ENCODE data around the gene ABCD4. TPM values are rescaled to one million over a fixed set of nuclear protein-coding genes. Genes with fewer than 3 reads are reported as not detected.

The ABCD4 gene
- total RNA-seq, 2 donors from 2014 or later, result 46.2 to 46.6 TPM

GRCh38 chr14:74299061-74299545, 3.6 kb downstream of the ABCD4 start:
- no peaks in the 10 kb centered on the region for H3K27me3 ChIP-seq
- H3K27ac ChIP-seq, result peak overlapping the region; percentile 2
- H3K4me3 ChIP-seq, result no peak overlapping the region
- peak; percentile 29 for DNase-seq
- H3K9me3 ChIP-seq, result no peaks in the 10 kb centered on the region
- intact Hi-C loops (cut with DNase I), result no loop called here
- no peaks in the 10 kb centered on the region for H3K4me1 ChIP-seq
- no peaks in the 10 kb centered on the region for H3K36me3 ChIP-seq
- no peak for TF ChIP-seq CTCF (IDR thresholded peaks at IDR 0.05)
- H3K9ac ChIP-seq (ENCODE audit: low read depth in 2 of 2, low read length in 2 of 2), result no peak overlapping the region

DNA sequence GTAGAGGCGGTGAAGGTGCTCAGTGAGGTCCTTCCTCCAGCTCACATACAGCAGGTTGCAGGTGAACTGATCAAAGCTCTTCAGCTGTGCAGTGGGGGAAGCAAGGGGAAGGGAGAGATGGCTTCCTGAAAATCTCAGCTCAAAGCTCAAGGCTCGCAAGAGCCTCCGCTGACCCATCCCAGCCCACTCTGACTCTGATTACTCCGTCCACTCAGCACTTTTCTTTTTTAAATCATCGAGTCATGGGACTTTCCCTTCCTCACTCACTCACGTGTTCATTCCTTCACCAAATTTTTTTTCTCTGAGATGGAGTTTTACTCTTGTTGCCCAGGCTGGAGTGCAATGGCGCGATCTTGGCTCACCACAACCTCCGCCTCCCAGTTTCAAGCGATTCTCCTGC, 4.7 kb downstream of the ABCD4 start:
- Histone ChIP-seq H3K9ac (ENCODE audit: low read depth in 2 of 2, low read length in 2 of 2) (no peak overlapping the region), H3K27ac (no peak overlapping the region), H3K4me3 (no peak overlapping the region), H3K27me3 (no peaks in the 10 kb centered on the region), H3K36me3 (no peaks in the 10 kb centered on the region), H3K9me3 (no peaks in the 10 kb centered on the region), H3K4me1 (no peaks in the 10 kb centered on the region)
- TF ChIP-seq CTCF (IDR thresholded peaks at IDR 0.05), result no peak
- intact Hi-C loops (cut with DNase I), result no loop called here
- DNase-seq, result no peak

- no peak overlapping the region for H3K27ac ChIP-seq
- no peak for DNase-seq
Measured at GRCh38 chr14:74296037-74296467, 6.7 kb downstream of the ABCD4 start.

GRCh38 chr14:74293606-74294005, 9.1 kb downstream of the ABCD4 start:
- intact Hi-C loops (cut with DNase I), result no loop called here
- Histone ChIP-seq H3K4me3 (no peak overlapping the region), H3K9ac (ENCODE audit: low read depth in 2 of 2, low read length in 2 of 2) (no peak overlapping the region), H3K36me3 (no peaks in the 10 kb centered on the region), H3K9me3 (no peaks in the 10 kb centered on the region), H3K27me3 (no peaks in the 10 kb centered on the region), H3K4me1 (no peaks in the 10 kb centered on the region), H3K27ac (no peak overlapping the region)
- TF ChIP-seq CTCF (IDR thresholded peaks at IDR 0.05), result no peak
- no peak for DNase-seq

More at GRCh38 chr14:74296037-74296467, 6.7 kb downstream of the ABCD4 start:
- no peak for TF ChIP-seq CTCF (IDR thresholded peaks at IDR 0.05)
- intact Hi-C loops (cut with DNase I), result no loop called here
- Histone ChIP-seq H3K9me3 (no peaks in the 10 kb centered on the region), H3K27me3 (no peaks in the 10 kb centered on the region), H3K36me3 (no peaks in the 10 kb centered on the region), H3K4me1 (no peaks in the 10 kb centered on the region), H3K9ac (ENCODE audit: low read depth in 2 of 2, low read length in 2 of 2) (no peak overlapping the region), H3K4me3 (no peak overlapping the region)

DNA sequence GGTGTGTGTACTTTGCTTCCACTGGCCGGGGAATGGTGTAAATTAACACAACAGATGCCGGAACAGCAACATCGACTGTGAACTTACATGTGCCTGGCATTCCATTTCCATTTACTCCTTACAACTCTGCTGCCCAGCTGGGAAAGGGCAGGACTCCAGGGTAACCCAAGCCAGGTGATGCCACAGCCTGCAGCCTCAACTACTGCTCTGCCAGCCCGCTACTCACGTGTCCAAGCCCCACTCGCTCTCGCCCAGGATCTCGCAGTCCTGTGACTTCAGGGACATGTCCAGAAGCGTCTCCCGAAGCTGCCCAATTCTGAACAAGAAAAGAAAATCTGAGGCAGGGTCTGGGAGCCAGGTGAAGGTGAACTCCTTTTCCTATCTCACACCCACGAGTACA, 10.7 kb downstream of the ABCD4 start:
- no peak overlapping the region for H3K9ac ChIP-seq (ENCODE audit: low read depth in 2 of 2, low read length in 2 of 2)
- no peaks in the 10 kb centered on the region for H3K36me3 ChIP-seq

More for the DNA sequence above, 10.7 kb downstream of the ABCD4 start:
- TF ChIP-seq CTCF (IDR thresholded peaks at IDR 0.05), result no peak
- Histone ChIP-seq H3K9me3 (no peaks in the 10 kb centered on the region), H3K4me1 (no peaks in the 10 kb centered on the region), H3K27me3 (no peaks in the 10 kb centered on the region), H3K4me3 (no peak overlapping the region), H3K27ac (no peak overlapping the region)
- DNase-seq, result no peak
- intact Hi-C loops (cut with DNase I), result no loop called here

Data from colonic mucosa (tissue), 4 donors.